ENCODE results near the gene FPR1. TPM values are rescaled to one million over a fixed set of nuclear protein-coding genes. Genes with fewer than 3 reads are reported as not detected.

Gene FPR1
- total and polyA plus RNA-seq, 2 of the 13 experiments (the other 11 are each of a cell fraction or from before 2014, with no cell fraction given) = not detected

GRCh38 chr19:51793994-51794393 is 42.3 kb upstream of the FPR1 start (continued):
- no peak for TF ChIP-seq ZNF460 (CRISPR knock-in tag; IDR thresholded peaks at IDR 0.05; ENCODE audit: borderline replicate concordance)
- TF ChIP-seq ZNF468 (CRISPR knock-in tag; IDR thresholded peaks at IDR 0.05) = no peak
- TF ChIP-seq SKI (IDR thresholded peaks at IDR 0.05; ENCODE audit: partially characterized antibody) = no peak
- TF ChIP-seq, protein P1, sequence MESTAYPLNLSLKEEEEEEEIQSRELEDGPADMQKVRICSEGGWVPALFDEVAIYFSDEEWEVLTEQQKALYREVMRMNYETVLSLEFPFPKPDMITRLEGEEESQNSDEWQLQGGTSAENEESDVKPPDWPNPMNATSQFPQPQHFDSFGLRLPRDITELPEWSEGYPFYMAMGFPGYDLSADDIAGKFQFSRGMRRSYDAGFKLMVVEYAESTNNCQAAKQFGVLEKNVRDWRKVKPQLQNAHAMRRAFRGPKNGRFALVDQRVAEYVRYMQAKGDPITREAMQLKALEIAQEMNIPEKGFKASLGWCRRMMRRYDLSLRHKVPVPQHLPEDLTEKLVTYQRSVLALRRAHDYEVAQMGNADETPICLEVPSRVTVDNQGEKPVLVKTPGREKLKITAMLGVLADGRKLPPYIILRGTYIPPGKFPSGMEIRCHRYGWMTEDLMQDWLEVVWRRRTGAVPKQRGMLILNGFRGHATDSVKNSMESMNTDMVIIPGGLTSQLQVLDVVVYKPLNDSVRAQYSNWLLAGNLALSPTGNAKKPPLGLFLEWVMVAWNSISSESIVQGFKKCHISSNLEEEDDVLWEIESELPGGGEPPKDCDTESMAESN (CRISPR knock-in tag; conservative IDR thresholded peaks at IDR 0.05) = no peak
- TF ChIP-seq, protein P2, sequence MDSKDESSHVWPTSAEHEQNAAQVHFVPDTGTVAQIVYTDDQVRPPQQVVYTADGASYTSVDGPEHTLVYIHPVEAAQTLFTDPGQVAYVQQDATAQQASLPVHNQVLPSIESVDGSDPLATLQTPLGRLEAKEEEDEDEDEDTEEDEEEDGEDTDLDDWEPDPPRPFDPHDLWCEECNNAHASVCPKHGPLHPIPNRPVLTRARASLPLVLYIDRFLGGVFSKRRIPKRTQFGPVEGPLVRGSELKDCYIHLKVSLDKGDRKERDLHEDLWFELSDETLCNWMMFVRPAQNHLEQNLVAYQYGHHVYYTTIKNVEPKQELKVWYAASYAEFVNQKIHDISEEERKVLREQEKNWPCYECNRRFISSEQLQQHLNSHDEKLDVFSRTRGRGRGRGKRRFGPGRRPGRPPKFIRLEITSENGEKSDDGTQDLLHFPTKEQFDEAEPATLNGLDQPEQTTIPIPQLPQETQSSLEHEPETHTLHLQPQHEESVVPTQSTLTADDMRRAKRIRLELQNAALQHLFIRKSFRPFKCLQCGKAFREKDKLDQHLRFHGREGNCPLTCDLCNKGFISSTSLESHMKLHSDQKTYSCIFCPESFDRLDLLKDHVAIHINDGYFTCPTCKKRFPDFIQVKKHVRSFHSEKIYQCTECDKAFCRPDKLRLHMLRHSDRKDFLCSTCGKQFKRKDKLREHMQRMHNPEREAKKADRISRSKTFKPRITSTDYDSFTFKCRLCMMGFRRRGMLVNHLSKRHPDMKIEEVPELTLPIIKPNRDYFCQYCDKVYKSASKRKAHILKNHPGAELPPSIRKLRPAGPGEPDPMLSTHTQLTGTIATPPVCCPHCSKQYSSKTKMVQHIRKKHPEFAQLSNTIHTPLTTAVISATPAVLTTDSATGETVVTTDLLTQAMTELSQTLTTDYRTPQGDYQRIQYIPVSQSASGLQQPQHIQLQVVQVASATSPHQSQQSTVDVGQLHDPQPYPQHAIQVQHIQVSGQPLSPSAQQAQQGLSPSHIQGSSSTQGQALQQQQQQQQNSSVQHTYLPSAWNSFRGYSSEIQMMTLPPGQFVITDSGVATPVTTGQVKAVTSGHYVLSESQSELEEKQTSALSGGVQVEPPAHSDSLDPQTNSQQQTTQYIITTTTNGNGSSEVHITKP (CRISPR knock-in tag; IDR thresholded peaks at IDR 0.05; ENCODE audit: low read depth) = no peak
- TF ChIP-seq ZNF850 (CRISPR knock-in tag; conservative IDR thresholded peaks at IDR 0.05) = no peak
- no peak for TF ChIP-seq NFIC (IDR thresholded peaks at IDR 0.05; ENCODE audit: low read length)
- TF ChIP-seq ZNF383 (CRISPR knock-in tag; IDR thresholded peaks at IDR 0.05; ENCODE audit: borderline replicate concordance) = no peak
- no peak for TF ChIP-seq RFX1 (IDR thresholded peaks at IDR 0.05)
- TF ChIP-seq KDM2A (CRISPR knock-in tag; IDR thresholded peaks at IDR 0.05; ENCODE audit: borderline replicate concordance, low read depth) = no peak
- TF ChIP-seq ZNF878 (CRISPR knock-in tag; IDR thresholded peaks at IDR 0.05) = no peak
